Suprapubic skin (tissue), 3 donors: ENCODE measurements around the gene ZNF611.
"Not testable (repeated sequence)": the region's sequence is repeated elsewhere in the genome, so short reads cannot be mapped to it uniquely, and the experiment has no call there.

Experiments
- CTCF ChIP-seq, 2 donors: fragments of 200-600 bp in 1 of 2; fragments of 450-650 bp in 1 of 2; sonication (generic) in 1 of 2; IDR thresholded peaks; one replicate each; pipeline ENCODE4 v1.5.1; 2016 to 2019; ENCODE audit warnings: antibody characterized with exemption in 2 of 2, mild to moderate bottlenecking in 1 of 2, moderate library complexity in 1 of 2
- POLR2A ChIP-seq, 2 donors: fragments of 450-650 bp; IDR thresholded peaks; one replicate each; pipeline ENCODE4 v1.6.1; 2017; ENCODE audit warnings: antibody characterized with exemption in 2 of 2, mild to moderate bottlenecking in 2 of 2, moderate library complexity in 2 of 2

- TF ChIP-seq CTCF, POLR2A (IDR thresholded peaks at IDR 0.05): not testable (repeated sequence)
Measured at GRCh38 chr19:52782864-52783263, 48.0 kb upstream of the ZNF611 start.
